GM19455 (cell line): ENCODE results near the gene SDK1.
"Not testable (repeated sequence)": the region's sequence is repeated elsewhere in the genome, so short reads cannot be mapped to it uniquely, and the experiment has no call there.

Experiments
- ATAC-seq: cut with Tn5 transposase; IDR thresholded peaks from one replicate; pipeline ENCODE4 v1.9.1; 2021; ENCODE audit not compliant: unreplicated experiment

SDK1 gene

DNA sequence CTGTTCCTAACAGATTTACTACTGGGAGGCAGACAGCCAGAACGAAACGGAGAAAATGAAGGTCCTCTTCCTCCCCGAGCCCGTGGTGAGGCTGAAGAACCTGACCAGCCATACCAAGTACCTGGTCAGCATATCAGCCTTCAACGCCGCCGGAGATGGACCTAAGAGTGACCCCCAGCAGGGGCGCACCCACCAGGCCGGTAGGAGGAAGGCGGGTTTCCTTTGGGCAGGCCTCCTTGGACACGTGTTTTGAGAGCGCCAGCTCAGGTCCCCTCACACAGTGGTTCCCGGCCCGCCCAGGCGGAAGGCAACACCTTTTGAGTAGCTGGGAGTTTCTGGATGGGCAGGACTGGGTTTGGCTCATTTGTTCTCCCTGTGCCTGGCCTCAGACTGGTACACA lies 907.0 kb downstream of the SDK1 start:
- ATAC-seq, result no peak

DNA sequence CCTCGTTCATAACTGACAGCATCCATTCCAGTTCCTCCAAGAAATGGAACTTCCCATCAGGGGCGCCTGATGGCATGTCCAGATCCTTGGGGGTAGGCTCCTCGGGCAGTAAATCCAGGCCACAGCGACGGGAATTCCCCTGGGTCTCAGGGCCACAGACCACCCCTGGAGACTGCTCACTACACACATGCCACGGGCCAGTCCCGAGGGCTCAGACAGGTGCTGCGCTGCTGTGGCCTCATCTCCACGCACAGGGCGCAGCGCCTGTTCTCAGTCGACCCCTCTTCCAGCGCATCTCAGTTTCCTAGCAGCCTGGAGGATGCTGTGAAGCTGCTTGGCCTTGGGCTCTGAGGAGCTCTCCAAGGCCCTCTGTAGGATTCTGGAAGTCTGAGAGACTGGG lies 907.5 kb downstream of the SDK1 start:
- ATAC-seq, result no peak

DNA sequence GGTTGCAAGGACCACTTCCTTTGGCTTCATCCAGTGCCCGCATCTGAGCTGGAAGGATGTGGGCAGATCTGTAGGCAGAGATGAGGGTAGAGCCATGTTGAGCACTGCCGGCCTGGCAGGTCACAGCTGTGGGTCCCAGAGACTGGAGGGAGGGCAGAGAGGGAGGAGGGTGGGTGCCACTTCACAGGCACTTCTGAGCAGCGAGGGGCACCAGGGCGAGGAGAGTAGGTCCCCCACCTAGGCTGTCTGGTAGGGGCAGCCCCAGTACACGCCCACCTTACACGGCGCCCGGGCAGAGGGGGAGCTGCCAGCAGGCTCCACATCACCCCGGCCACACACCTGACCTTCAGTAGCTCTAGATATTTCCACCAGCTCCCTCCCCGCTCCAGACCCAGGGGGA lies 908.1 kb downstream of the SDK1 start:
- no peak for ATAC-seq

DNA sequence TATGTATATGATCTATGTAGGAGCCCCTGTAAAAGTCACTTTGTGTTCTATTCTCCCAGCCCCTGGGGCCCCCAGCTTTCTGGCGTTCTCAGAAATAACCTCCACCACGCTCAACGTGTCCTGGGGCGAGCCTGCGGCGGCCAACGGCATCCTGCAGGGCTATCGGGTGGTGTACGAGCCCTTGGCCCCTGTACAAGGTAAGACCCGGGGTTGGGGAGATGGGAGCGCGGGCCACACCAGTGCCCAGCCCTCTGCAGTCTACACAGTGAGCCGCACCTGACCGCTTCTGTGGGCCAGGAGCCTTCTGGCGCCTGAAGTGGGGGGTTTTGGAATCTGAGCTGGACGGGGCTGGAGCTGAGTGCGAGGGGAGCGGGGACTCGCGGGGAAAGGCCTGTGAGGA lies 908.9 kb downstream of the SDK1 start:
- ATAC-seq, result no peak

DNA sequence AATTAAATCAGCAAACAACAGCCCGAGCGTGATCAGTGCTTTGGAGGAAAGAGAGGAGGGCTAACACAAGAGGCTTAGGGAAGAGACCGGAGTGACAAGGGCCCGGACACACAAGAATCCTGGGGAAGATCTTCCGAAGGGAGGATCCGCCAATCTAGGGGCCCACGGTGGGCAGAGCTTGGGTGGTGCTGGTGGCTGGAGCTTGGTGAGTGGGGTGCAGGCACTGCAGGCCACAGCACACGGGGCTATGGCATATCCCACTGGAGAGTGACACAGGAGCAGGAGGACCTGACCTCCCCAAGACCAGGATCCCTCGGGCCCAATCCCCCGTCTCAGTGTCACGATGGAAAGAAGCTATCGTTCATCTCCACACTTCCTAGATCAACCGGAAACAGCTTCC lies 909.8 kb downstream of the SDK1 start:
- no peak for ATAC-seq

DNA sequence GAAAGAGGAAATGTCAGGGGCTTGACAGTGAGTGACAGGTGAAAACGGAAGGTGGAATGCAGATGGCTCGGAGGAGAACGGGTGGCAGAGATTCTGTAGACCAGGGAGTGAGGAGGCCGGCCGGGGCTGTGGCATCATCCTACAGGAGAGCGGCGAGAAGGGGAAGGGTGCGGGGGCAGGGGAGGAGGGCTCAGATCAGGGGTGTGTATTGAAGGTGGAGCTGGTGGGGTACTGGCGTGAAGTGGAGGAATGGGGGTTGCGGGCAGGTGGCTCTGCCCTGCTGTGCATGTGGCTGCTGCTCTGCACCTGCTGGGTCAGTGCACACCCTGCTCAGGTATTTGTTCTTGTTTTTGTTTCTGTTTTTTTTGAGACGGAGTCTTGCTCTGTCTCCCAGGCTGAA lies 910.2 kb downstream of the SDK1 start:
- no peak for ATAC-seq

DNA sequence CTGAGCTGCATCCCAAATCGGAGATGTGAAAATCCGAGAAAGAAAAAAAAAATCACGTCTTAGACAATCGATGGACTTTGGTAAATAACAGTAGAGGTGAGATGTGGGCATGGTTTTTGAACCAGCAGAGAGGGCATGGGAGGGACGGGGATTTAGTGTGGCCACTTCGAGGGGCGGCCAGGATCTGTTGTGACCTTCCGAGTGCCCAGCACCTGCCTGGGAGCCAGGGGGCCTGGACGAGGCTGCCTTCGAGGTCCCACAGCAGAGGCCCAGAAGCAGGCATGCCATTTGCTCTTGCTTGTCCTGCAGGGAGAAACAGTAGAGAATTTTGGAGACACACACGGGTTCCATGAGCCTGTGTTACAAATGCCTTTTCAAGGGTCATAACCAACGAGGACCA lies 911.3 kb downstream of the SDK1 start:
- ATAC-seq, result no peak

DNA sequence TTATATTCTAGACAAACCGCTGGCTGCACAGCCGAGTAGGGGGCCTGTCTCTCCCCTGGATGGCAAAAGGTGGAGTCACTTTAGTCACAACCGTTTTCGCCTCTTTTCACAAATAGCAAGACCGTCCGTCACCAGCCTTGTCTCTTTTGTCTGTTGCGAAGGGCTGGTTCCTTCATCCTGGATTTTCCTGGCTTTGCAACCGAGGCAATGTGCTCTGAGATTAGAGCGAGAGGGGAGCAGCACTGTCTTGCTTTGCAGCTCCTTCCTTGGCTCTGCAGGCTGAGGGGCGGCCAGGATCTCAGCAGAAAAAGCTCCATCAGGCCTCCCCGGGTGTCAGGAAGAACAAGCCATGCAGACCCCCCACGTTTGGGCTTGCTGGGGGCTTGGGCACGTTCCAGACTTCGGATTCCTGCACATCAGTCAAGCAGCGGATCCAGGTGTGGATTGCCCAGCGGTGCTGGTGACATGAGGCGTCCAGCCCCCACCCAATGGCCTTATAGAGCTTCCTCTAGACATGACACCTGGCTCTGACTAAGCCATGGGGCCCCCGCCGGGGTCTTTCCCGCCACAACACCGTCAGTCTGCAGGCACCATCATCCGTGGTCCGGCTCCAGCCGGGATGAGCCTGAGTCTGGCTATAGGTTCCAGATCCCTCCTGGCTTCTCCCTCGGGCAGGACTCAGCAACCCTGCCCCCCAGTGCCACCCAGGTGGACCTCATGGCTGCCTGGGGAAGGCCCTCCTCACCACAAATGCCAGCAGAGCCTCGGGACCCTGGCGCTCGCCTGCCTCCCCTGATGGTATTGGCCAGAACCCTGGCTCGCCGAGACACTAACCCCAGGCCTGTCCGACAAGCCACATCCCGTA lies 913.5 kb downstream of the SDK1 start:
- no peak for ATAC-seq

DNA sequence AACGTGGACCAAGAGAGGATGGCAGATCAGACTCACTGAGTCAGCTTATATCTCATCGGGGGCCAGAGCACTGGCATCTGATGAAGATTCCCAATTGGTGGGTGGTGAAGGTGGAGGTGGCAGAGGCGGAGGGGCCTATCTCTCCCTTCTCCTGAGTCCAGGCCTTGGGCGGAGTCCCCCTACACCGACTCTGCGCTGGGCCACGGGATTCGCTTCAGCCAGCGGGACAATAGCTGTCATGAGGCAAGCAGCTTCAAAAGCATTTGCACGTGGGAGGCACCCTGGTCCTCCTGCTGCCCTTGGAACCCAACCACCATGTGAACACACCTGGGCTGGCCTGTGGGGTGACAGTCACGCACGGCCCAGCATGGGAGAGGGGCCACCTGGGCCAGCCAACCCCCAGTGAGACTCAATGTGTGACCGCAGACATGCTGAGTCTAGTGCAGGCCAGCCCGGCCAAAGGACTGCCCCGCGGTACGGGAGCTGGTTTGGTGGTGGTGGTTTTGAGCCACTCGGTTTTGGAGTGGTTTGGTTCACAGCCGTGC lies 914.2 kb downstream of the SDK1 start:
- no peak for ATAC-seq

DNA sequence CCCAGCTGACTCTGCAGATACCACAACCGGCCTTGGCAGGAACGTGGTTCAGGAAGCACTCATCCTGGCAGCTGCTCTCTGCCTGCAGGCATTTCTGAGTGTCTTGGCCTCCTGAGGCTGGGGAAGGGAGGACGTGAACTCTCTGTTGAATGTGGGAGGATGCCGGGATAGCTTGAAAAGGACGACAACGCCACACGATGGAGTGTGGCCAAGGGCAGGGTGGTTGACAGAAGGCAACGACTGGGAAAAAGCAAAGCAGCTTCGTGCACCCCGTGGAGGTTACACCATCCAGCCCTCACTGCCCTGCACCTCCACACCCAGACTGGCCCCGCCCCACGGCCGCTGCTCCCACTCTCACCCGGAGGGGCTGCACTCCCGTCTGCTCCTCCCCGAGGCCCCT lies 915.0 kb downstream of the SDK1 start:
- no peak for ATAC-seq

DNA sequence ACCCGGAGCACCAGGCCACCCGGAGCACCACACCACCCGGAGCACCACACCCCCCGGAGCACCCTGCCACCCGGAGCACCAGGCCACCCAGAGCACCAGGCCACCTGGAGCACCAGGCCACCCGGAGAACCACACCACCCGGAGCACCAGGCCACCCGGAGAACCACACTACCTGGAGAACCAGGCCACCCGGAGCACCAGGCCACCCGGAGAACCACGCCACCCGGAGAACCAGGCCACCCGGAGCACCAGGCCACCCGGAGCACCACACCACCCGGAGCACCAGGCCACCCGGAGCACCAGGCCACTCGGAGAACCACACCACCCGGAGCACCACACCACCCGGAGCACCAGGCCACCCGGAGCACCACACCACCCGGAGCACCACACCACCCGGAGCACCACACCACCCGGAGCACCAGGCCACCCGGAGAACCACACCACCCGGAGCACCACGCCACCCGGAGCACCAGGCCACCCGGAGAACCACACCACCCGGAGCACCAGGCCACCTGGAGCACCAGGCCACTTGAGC lies 916.1 kb downstream of the SDK1 start:
- ATAC-seq, result not testable (repeated sequence)

DNA sequence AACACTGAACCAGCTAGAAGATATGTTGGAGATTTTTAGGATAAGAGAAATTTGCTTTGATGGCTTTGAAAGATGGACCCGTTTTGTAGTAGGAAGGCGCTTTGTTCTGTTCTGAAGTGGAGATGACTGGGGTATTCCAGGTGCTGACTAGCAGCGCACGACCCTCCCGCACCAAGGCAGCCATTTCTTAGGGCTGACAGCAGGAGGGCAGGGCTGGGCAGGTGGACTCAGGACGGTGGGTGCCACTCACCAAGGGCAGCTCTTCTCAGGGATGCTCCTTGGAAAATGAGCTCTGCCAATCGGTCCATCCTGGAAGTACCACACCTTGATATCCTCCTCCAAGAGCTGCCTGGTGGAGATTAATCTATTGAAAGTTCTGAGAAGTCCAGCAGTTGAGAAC lies 917.4 kb downstream of the SDK1 start:
- ATAC-seq, result no peak

DNA sequence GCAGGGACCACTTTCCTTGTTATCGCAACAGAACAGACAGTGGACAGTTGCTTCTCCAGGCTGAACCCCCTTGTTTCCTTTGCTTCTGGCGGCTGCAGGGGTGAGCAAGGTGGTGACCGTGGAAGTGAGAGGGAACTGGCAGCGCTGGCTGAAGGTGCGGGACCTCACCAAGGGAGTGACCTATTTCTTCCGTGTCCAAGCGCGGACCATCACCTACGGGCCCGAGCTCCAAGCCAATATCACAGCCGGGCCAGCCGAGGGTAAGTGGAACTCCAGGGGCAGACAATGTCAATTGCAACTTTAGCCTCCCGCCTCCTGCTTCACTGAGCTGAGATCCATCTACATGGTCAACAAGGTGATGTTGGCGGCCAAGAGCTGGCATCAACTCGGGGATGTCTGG lies 919.0 kb downstream of the SDK1 start:
- no peak for ATAC-seq

DNA sequence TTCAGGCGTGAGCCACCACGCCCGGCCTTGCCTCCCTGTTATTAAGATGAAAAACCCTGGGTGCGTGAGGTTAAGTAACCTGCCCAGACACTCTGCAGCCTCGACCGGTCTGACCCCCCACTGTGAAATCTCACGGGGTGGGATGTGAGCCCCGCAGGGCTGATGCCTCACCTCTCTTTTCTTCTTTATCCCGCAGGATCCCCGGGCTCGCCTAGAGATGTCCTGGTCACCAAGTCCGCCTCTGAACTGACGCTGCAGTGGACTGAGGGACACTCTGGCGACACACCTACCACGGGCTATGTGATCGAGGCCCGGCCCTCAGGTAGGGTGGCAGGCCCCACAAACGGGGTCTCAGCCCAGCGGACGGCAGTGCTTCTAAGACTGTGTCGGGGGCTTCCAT lies 920.0 kb downstream of the SDK1 start:
- no peak for ATAC-seq

DNA sequence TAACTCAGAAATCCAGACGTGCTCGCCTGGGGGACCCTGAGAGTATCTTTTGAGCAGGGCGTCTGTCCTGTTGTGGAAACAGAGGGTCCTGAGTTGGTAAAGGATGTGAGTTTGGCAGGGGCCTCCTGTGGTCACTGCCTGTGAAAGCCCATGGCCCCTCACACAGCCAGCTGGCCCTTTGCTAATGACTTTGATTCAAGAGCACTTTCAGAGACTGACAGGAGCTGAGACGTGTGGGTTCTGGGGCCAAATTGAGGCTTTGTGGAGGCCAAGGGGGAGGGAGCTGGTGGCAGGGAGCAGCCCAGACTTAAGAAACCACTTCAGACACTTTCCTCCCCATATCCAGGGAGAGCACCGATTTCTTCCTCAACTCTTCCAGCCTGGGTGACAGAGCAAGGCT lies 921.6 kb downstream of the SDK1 start:
- no peak for ATAC-seq

DNA sequence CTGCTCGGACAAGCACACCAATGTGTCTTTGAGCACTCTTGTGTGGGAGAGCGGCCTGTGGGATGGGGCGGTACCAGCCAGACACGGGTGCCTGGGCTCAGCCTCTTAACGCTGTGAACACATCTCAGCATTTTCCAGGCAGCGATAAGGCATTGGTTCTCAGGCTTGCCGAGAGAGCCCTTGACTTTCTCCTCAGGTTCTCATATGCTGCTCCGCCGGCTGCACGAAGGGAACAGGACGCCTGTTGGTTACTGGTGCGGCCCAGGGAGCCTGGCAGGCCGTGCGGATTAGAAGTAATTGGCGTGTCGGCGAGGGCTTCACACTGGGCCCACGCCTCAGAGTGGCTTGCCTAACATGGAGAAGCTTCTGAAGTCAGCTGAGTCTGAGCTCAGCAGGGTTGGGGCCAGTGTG lies 924.3 kb downstream of the SDK1 start:
- ATAC-seq, result no peak

DNA sequence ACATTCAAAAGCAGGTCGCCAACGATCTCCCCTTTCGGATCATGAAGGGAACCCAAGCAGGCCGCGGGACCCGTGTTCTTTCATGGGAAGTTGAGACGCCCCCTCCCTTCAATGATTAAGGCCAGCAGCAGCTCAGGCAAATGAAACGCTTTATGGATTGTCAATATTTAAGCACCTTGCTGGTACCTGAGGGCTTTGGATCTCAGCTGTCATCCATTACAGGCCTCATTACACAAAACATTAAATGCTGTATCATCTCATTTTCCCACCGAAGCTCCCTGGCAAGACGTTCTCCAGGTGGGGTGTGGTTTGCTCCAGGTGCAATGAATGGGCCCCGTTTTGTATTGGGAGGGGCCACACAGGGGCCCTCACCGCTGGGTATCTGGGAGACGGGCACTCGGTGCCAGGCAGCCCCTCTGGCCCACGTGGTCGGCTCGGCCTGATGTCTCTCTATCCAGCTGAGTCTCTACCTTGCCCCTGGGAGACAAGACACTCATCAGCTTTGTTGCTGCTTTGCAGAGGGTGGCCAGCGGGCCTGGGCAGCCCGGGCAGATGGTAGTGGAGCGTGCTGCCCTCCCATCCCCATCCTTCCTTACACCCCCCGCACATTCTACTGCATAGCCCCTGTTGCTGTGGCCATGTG lies 925.0 kb downstream of the SDK1 start:
- no peak for ATAC-seq

DNA sequence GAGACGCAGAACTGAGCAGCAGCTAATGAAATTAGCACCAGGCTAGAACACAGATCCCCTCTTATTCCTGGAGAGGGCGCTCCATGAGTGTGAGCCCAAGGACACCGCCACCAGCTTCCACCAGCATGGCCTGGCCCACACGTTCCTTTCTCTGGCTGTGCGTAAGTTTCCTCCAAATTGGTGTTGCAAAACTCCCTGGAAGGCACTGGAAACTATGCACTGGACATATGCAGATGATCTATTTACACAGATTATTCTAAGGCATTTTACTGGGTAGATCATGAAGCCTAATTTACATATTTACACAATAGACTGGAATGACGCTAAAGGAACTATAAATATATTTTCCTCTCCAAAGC lies 925.5 kb downstream of the SDK1 start:
- no peak for ATAC-seq

DNA sequence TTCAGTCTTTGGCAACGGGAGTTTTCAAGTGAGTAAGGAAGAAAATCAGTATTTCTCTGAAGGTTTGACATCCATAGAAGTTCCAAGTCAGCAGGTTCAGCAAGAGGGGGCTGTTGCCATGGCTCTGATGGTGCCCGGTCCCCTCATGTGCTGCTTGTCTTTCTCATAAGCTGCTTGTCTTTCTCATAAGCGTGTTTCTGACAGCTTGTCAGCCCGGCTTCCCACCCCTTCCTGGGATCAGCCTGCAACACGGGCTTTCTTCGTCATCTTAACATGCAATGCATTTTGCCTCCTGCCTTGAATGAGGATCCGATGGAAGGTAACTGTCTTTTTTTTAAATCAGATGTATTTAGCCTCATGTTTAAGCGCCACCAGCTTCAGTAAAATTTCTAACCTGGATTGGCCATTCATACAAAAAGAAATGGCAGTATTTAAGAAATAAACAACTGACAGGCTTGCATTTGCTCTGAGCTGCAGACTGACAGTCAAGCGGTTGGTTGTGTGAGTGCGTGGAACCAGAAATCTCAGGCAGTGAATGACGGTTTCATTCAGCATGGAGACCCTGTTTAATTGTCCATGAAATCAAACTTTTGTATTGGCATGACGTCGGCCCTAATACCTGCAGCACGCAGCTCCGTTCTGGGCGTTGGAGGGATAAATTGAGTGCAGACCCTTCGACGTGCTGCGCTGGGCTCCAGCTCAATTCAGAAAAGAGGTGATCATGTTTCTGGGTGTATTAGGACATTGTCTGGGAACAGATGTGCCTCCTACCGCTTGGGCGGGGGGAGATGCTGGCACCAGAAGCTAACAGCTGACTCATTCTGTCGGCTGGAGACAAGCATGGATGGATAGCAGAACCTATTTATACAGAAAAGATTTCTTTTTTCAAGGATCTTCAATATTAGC lies 926.3 kb downstream of the SDK1 start:
- ATAC-seq, result no peak

DNA sequence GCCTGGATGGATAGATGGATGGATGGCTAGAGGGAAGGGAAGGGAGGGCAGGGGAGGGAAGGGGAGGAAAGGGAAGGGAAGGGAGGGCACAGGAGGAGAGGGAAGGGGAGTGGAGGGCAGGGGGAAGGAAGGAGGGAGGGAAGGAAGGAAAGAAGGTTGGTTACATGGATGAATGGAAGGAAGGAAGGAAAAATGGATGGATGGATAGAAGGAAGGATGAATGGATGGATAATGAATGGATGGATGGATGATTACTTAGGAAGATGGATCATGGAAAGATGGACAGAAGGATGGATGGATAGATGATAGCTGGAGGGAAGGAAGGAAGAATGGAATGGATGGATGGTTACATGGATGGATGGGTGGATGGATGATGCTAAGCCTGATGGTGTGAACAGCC lies 929.3 kb downstream of the SDK1 start:
- ATAC-seq, result no peak

DNA sequence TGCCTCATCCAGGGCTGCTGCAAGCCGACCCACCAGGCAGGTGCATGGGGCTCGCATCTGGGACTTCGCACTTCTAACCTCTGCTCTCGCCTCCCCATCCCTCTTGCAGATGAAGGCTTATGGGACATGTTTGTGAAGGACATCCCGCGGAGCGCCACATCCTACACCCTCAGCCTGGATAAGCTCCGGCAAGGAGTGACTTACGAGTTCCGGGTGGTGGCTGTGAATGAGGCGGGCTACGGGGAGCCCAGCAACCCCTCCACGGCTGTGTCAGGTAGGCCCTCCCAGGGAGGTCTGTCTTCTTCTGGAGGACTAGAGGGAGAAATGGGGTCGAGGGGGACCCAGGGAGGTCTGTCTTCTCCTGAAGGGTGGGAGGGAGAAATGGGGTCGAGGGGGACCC lies 932.1 kb downstream of the SDK1 start:
- ATAC-seq, result no peak
